ENCODE measurements around the gene TMC4.

Gene TMC4

DNA sequence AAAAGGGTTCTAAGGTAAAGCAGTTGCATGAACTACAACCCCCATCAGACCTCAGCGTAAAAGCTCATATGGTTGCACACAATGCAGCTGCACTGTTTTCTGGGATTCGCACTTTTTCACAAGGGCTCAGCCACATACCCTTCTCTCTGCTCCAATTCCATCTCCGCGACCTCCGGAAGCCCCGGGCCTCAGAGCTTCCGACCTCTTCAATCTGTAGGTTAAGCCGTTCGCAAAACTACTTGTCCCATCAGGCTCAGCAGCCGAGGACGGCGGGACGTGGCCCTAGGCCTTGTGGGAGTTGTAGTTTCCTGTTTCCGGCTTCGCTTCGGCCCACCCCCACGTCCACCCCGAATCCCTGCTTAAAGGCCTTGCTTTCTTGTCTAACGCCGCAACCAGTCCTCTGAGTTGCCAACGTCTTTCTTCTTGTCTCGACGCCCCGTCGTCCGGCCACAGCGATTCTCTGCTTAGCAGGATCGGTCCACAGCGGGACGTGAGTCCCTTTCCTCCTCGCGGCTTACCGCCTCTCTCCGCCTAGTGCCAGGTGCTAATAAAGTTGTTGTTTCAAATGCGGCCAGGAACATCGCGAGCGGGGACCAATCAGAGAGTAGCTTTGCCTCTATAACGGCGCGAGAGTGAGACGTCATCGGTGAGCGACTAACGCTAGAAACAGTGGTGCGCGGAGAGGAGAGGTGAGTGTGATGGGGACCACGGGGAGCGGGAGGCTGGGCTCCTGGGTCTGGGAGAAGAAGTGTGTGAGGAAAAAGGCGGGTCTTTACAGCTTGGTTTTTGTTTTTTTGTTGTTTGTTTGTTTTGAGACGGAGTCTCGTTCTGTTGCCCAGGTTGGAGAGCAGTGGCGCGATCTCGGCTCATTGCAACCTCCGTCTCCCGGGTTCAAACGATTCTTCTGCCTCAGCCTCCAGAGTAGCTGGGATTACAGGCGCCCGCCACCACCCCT, 57.6 kb downstream of the TMC4 start, which contains the start of the genes PRPF31 and TFPT:
Gene PRPF31 (plus strand): TSS at position 646 of the 955 bp plus-strand sequence. CDS start 2,525 bp downstream, outside the sequence.
Gene TFPT (minus strand): TSS at position 549 of the 955 bp plus-strand sequence. CDS start 388 bp downstream, at position 161.
- TF ChIP-seq JUND (IDR thresholded peaks at IDR 0.05; ENCODE audit: low read depth) = no peak
- DNase-seq (ENCODE audit: low read depth in 1 of 2, low spot score in 1 of 2) = peak; percentile 89 to 98
- in situ Hi-C loops (cut with HindIII; ENCODE audit: low pct_unique_long_range_greater_than_20kb, low sequenced_read_pairs) = no loop called here

DNA sequence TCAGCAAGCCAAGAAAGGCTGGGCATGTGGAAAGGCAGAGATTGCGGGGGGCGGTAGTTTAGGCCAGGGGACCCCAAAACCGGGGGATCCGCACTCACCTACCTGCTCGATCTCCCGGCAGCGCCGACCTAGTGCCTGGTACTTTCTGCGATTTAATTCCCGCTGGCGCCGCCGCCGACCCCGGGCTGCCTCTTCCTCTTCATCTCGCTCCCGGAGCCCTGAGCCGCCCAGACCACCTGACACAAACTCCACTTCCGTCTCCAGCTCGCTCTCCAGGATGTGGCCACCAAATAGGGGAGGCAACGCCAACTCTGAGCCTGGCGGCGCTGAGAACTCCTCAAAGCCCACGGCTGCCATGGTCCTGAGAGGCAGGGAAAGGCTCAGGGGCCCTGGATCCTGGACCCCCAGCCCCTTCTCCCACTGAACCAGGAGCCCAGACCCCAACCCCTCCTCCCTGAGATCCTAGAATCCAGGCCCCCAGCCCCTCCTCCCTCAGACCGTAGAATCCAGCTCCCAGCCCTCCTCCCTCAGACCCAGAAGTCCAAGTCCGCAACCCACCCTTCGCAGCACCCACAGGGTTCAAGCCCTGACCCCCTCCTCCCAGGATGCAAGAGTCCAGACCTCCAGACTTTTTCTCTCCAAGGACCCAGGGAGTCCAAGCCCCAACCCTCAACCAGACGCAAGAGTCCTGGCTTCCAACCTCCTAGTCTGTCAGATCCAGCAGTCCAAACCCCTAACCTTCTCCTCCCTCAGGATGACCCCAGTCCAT, 58.4 kb downstream of the TMC4 start:
- peak; percentile 29 to 52 for DNase-seq (ENCODE audit: low read depth in 1 of 2, low spot score in 1 of 2)
- in situ Hi-C loops (cut with HindIII; ENCODE audit: low pct_unique_long_range_greater_than_20kb, low sequenced_read_pairs) = no loop called here
- TF ChIP-seq JUND (IDR thresholded peaks at IDR 0.05; ENCODE audit: low read depth) = no peak

Measured in T47D (cell line).